ENCODE results near the gene TRAPPC5.

GRCh38 chr19:7681340-7682174 is 924 bp downstream of the TRAPPC5 start:
- TF ChIP-seq CTCF (IDR thresholded peaks at IDR 0.05 in 8 of 11, conservative IDR thresholded peaks at IDR 0.05 in 3 of 11) (peak in 10 of 11 experiments; percentile 40 to 79 (median 65)), POLR2AphosphoS5 (IDR thresholded peaks at IDR 0.05) (peak in 2 of 3 donors; percentile 37 to 78)

All from spleen (tissue), 7 donors.